ENCODE data around the gene NMT1. TPM values are rescaled to one million over a fixed set of nuclear protein-coding genes. Genes with fewer than 3 reads are reported as not detected.

The NMT1 gene
- total and polyA plus RNA-seq, 2 donors from 2014 or later: 72.3 to 98.5 TPM

GRCh38 chr17:45107293-45108010 is 46.3 kb downstream of the NMT1 start:
- Histone ChIP-seq H3K9me3 (ENCODE audit: control insufficient read depth in 2 of 3, insufficient read depth in 1 of 3, low read length in 3 of 3) (no peaks in the 10 kb centered on the region), H3K9ac (ENCODE audit: low read length in 3 of 3) (no peak overlapping the region), H3K4me1 (ENCODE audit: control insufficient read depth in 2 of 3, insufficient read depth in 2 of 3, low read depth in 1 of 3, low read length in 3 of 3) (peaks cover 0 to 5% (median 0%) of the 10 kb centered on the region in 3 donors), H3K36me3 (ENCODE audit: control insufficient read depth in 2 of 3, insufficient read depth in 3 of 3, low read length in 3 of 3) (peaks cover 6 to 49% (median 36%) of the 10 kb centered on the region in 3 donors), H3K27ac (ENCODE audit: low read depth in 2 of 2, low read length in 2 of 2) (no peak overlapping the region), H3K4me3 (ENCODE audit: low read length in 3 of 3) (no peak overlapping the region), H3K27me3 (ENCODE audit: control insufficient read depth, insufficient read depth, low read length) (no peaks in the 10 kb centered on the region)
- peak in 1 of 5 donors; percentile 26 for DNase-seq
- intact Hi-C loops (cut with DNase I): no loop called here
- no peak for FAIRE-seq
- TF ChIP-seq CTCF (IDR thresholded peaks at IDR 0.05; ENCODE audit: borderline replicate concordance, extremely low read depth, insufficient read depth): no peak

- FAIRE-seq: no peak
- Histone ChIP-seq H3K36me3 (ENCODE audit: control insufficient read depth in 2 of 3, insufficient read depth in 3 of 3, low read length in 3 of 3) (peaks cover 4 to 43% (median 30%) of the 10 kb centered on the region in 3 donors), H3K27ac (ENCODE audit: low read depth in 2 of 2, low read length in 2 of 2) (no peak overlapping the region), H3K4me3 (ENCODE audit: low read length in 3 of 3) (no peak overlapping the region), H3K27me3 (ENCODE audit: control insufficient read depth, insufficient read depth, low read length) (no peaks in the 10 kb centered on the region), H3K4me1 (ENCODE audit: control insufficient read depth in 2 of 3, insufficient read depth in 2 of 3, low read depth in 1 of 3, low read length in 3 of 3) (peaks cover 0 to 5% (median 0%) of the 10 kb centered on the region in 3 donors), H3K9ac (ENCODE audit: low read length in 3 of 3) (no peak overlapping the region), H3K9me3 (ENCODE audit: control insufficient read depth in 2 of 3, insufficient read depth in 1 of 3, low read length in 3 of 3) (no peaks in the 10 kb centered on the region)
- TF ChIP-seq CTCF (IDR thresholded peaks at IDR 0.05; ENCODE audit: borderline replicate concordance, extremely low read depth, insufficient read depth): no peak
- intact Hi-C loops (cut with DNase I): no loop called here
- DNase-seq: no peak
Measured at GRCh38 chr17:45108051-45108450, 46.9 kb downstream of the NMT1 start.

- no peaks in the 10 kb centered on the region for H3K27me3 ChIP-seq (ENCODE audit: control insufficient read depth, insufficient read depth, low read length)
- no peak overlapping the region for H3K27ac ChIP-seq (ENCODE audit: low read depth in 2 of 2, low read length in 2 of 2)
- intact Hi-C loops (cut with DNase I): no loop called here
- H3K9ac ChIP-seq (ENCODE audit: low read length in 3 of 3): no peak overlapping the region
- peaks cover 0 to 5% (median 0%) of the 10 kb centered on the region in 3 donors for H3K4me1 ChIP-seq (ENCODE audit: control insufficient read depth in 2 of 3, insufficient read depth in 2 of 3, low read depth in 1 of 3, low read length in 3 of 3)
- FAIRE-seq (no peak), DNase-seq (no peak)
- peaks cover 2 to 35% (median 22%) of the 10 kb centered on the region in 3 donors for H3K36me3 ChIP-seq (ENCODE audit: control insufficient read depth in 2 of 3, insufficient read depth in 3 of 3, low read length in 3 of 3)
- TF ChIP-seq CTCF (IDR thresholded peaks at IDR 0.05; ENCODE audit: borderline replicate concordance, extremely low read depth, insufficient read depth): no peak
- no peaks in the 10 kb centered on the region for H3K9me3 ChIP-seq (ENCODE audit: control insufficient read depth in 2 of 3, insufficient read depth in 1 of 3, low read length in 3 of 3)
- no peak overlapping the region for H3K4me3 ChIP-seq (ENCODE audit: low read length in 3 of 3)
Measured at GRCh38 chr17:45108595-45109521, 47.7 kb downstream of the NMT1 start.
